ENCODE results near the gene DCLK1.
"Not testable (repeated sequence)": the region's sequence is repeated elsewhere in the genome, so short reads cannot be mapped to it uniquely, and the experiment has no call there.

DCLK1 gene

DNA sequence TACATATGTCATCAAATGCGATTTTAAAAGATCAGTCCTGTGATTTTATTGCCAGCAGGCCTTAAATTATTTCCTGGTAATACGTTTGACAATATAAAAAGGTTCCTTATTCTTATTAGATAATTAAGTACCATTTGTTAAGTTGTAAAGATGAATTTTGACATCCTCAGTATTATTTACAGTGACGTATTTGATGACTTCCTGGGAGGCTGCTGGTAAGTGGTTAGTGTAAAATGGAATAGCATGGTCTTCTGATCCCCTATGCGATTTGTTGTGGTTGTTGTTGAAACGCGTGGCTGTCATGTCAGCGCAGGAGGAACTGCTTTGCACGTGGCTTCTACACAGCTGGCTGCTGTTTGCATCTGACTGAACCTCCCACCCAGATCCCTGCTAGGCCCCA lies 99.7 kb downstream of the DCLK1 start:
- no peak for DNase-seq

DNA sequence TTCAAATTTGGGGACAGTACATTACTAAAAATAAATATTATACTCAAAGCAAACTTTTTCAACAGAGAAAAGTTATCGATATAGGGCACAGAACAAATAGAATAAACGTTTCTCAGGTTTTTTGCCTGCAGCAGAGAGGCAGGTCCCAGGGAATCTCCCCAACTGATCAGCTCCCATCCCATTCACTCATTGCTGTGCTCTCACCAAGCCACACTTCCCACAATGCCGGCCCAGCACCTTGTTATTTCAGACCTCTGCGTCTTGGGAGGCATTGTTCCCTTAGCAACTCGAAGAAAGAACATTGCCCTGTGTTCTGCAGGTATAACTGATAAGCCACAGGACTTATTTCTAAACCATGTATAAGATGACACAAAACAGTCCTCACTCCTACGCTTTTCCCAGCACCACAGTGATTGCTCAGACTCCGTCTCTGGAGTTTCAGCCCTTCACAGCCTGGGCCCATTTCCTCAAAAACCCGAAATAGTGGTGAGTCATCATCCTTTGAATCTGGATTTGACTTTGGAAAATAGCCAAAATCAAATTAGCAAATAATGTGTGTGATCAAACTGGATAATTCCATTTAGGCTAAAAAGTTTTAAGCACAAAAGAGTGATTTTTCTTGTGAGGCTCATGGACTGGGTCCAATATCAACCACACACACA lies 100.4 kb downstream of the DCLK1 start:
- DNase-seq, result no peak

DNA sequence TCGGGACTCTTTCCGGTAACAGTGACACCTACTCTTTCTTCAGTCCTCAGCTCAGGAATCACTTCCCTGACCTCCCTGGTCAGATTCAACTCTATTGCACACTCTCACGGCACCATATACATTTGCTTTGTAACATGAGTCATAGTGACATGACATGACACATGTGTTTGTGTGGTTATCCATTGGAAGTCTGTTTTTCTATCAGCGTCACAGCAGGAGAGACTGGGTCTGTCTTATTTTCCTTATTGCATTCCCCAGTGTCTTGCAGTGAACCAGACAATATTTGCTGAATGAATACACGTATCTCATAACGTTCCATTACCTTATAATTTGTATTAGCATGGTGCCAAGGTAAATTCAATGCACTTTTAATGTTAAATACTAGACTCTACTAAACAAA lies 102.0 kb downstream of the DCLK1 start:
- no peak for DNase-seq

DNA sequence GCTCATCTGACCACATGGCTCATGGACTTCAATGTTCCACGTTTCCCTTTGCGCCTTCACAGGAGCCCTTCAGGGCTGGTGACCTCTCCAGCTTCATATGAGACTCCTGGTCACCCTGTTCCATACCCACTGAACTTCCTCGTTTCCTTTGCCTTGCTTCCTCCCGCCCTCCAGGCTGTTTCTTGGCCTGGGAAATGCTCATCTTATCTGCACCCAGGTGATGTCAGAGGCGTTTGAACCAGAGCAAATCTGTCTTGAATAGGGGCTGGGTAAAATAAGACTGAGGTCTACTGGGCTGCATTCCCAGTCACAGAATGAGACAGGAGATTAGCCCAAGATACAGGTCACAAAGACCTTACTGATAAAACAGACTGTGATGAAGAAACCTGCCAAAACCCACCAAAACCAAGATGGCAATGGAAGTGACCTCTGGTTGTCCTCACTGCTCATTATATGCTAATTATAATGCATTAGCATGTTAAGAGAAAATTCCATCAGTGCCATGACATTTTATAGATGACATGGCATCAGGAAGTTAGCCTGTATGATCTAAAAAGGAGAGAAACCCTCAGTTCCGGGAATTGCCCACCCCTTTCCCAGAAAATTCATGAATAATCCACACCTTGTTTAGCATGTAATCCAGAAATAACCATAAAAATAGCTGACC lies 102.7 kb downstream of the DCLK1 start:
- no peak for DNase-seq

DNA sequence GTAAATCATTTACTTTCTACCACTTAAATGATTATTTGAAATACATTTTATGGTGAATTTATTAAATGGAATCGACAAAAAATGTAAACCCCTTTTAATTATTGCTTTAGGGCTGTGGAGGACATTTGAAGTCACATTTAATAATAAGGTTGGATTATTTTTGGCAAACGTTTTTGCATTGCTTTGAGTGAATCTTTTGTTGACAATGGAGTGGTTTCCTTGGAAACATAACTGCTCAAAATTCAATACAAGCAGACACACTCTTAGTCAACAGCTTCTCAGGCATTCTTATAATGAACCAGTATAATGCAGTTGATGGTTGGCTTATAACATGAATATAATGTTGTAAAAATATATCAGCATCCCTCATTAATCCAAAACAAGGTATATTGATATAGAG lies 104.7 kb downstream of the DCLK1 start:
- DNase-seq, result no peak

DNA sequence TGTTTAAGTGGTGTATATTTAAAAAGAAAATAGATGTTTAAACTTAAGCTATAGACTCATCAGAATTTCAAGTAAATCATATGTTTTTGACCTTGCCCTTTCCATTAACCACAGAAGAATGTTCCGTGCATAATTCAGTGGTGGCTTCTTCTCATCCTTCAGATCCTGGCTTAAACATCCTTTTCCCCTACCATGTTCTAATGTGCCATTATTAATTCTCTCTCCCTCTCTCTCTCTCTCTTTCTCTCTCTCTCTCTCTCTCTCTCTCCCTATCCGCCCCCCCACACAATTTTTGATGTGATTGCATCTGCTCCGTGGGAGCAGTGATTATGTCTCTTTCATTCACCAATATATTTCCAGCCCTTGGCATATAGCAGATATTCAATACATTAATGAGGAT lies 116.4 kb downstream of the DCLK1 start:
- DNase-seq, result no peak

DNA sequence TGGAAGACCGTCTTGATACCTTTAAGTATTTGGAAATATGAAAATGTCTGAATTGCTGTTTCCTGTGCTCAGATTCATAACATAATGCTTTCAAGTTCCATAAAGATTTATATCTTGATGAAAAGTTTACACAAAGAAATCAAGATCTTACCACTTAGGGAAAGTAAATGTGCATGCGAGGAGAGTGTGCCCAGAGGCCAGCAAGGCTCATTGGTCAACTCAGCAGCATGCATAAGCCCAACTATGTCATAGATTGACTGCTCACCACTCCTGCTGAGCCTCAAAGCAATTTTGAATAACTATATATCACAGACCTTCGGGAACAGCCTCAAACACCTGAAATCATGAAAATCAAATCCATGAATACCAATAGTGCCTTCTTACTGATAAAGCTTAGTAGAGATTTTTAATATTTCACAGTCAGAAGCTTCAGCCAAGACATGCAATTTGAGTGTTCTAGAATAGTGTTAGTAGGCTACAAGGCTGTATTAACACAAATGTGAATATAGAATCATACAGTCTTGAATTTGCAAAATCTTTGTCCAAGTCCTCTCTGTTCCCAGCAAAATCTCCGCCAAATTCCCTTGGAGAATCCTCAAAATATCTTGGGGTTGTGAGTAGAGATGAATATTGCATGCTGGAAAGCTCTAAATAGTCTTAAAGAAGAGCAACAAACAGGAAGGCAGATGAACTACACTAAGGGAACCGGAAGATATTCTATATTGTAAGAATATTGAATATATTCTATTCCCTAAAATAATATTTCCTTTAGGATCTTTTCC lies 124.1 kb downstream of the DCLK1 start:
- DNase-seq, result no peak

DNA sequence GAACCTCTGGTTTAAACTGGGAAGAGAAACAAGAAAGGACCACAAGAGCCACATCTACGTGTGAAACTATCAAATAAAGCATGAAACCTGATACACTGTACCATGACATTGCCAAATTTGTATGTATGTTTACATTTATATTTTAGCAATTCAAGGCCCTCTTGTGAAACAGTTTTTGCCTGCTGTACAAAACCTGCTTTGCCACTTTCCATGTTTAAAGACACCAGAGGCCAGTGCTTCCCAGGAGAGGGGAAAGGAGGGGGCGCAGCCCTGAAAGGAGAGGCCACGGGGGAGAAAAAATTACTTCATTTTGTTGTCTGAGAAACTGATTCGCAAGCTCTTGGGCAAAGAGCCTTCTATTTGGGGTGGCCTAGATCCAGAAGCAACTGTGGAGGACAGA lies 124.8 kb downstream of the DCLK1 start:
- DNase-seq, result no peak

DNA sequence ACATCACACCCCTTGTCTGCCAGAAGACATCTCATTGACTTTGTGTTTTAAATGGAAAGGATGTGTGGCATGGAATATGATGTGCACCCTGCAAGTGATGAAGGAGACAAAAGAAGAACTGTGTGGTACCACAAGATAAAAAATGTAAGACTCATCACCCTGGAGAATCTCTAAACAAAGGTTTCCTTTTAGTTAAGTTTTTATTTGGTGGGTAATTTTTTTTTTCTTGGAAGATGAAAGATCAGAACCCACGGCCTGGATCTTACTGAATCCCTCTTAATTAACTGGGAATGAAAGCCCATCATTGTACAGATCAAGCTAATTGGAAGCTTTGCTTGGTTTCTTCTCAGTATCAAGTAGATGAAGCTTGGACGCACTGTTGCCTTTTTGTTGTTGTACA lies 129.6 kb downstream of the DCLK1 start:
- DNase-seq, result no peak

DNA sequence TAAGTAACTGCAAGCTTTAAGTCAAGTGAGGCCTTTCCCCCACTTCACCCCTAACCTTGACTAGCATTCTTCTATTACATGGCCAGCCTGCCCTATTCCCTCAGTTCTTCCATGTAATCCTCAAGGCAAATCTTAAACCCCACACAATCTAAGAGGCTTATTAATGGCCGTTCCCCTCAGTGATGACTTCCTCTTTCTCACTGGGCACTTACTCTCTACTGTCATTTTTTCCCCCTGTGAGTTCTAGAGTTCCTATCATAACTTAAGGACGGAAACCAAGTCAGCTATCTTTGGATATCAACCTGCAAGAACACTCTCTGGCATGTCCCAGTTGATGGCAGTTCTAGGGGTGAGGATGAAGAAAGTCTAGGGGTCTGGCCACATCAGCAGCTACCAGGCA lies 131.2 kb downstream of the DCLK1 start:
- DNase-seq, result no peak

DNA sequence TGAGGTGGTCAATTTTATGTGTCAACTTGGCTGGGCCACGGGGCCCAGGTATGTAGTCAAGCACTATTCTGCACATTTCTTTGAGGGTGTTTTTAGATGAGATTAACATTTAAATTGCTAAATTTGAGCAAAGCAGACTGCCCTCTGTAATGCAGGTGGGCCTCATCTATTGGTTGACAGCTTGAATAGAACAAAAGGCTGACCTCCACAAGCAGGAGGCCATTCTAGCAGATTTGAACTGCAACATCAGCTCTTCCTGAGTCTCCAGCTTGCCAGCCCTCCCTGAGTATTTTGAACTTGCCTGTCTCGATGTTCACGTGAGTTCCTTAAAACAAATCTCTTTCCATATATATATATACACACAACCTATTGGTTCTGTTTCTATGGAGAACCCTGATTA lies 134.8 kb downstream of the DCLK1 start:
- no peak for DNase-seq

DNA sequence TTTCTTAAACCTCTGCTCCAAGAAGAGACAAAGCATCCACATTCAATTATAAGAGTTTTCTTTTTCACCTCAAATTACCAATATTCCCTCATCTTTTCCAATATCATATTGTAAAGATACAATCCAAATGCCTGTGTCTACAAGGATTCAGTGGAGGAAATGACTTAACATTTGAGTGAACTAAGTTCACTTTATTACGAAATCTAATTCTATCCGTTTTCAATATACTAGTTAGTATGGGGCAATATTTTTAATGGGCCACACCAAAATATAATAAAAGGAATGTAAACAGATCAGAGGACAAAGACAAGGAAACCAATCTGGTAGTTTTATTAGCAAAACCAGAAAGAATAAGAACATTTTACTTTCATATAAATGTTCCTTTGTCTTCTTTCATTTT lies 136.0 kb downstream of the DCLK1 start:
- no peak for DNase-seq

DNA sequence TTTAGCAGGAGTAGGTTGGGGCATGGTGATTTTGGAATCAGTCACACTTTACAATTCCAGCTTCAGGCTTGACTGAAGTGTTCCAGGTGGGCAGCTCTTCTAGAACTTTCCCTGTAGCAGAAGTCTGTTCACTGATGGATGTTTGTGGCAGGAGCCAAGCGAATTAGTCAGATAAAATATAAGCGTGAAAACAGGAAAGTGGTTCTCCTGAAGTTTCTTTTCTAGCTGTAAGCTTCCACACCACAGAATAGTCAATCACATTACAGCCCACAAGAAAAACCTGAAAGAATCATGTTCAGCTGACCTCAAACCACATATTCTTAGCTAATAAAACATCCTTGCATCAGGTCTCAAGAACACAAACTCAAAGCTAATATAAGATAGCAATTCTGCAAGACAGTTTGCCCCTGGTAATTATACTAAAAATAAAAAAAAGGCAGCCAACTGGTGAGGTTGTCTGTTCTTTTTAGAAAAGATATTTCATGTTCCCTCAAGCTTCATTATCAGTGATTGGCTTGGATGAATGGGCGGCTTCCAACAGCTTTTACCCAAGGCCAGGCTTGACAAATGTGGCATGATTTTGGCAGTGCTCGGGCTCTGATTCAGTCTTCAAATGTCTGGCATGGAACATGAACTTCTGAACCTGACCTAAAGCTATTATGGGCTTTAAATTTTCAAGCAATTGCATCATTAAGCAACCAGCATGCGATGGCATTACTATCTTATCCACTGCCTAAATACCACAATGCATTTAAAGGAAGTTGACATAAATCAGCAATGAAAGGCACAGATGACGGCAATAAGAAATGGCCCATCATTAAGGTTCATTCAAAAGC lies 136.8 kb downstream of the DCLK1 start:
- DNase-seq, result no peak

DNA sequence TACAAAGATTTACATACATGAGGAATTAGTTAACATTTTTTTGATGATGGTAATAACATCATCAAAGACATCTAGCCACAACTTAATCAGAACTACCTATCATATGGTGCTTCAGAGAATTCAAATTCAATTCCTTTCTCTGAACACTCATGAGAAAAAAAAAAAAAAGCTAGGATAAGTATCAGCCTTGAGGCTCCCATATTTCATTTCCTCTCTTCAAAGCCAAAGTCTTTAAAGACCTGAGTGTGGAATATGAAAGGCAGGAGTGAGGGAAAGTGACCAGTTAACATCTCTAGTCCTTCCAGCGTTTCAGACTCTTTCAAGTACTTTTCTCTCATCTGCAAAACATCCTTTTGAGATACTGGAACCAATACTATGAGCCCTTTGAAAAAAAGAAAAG lies 137.5 kb downstream of the DCLK1 start:
- DNase-seq, result no peak

DNA sequence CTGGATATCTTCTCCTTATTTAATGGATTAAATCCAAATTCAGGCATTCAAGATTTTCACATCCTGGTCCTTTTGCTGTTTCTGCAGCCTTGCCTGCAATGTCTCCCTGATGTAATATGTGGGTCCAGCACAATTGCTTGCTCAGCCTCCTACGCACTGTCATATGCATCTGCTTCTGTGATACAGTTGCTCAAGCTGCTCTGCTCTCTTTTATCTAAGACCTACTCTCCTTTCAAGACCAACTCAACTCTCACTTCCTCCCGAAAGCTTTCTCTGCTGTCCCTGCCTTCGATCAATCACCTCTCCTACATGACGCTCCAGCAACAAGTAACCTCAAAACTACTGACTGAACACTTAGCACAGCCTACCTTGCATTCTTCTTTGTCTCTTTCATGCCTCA lies 138.2 kb downstream of the DCLK1 start:
- DNase-seq, result no peak

DNA sequence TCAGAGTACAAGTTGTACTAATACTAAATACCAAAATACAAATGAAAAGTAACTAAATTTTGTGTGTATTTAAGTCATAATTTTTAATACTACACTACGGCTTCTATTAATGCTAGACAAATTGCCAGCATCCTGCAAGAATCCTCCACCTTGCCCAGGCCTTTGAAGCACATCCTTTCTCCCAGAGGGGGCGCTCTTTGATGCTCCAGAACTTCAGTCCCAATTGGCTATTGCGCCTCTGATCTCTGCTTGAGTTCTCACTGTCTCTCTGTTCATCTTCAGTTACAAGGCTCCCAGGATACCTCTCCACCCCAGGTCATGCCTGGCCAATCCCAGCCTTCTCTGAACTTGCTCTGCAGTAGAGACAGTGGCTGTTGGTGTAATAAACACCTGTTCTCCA lies 141.0 kb downstream of the DCLK1 start:
- no peak for DNase-seq

DNA sequence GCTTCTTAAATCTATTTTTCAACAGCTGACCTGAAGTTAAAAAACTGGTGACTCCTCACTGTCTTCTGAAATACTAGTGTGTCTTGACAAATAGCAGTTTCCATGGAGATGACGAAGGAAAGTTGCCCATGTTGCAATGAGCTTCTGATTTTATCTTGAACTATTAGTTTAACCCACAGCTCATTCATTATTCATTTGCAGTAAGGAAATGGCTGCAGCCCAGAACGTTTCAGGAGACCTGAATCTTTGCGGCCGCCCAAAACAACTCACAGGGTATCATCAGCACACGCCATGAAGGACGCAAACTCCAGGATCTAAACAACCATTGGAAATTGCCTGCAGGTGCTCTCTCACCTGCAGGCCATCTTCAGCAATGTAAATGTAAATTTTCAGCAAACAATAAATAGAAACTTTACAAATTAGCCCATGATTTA lies 142.5 kb downstream of the DCLK1 start:
- DNase-seq, result peak; percentile 4

DNA sequence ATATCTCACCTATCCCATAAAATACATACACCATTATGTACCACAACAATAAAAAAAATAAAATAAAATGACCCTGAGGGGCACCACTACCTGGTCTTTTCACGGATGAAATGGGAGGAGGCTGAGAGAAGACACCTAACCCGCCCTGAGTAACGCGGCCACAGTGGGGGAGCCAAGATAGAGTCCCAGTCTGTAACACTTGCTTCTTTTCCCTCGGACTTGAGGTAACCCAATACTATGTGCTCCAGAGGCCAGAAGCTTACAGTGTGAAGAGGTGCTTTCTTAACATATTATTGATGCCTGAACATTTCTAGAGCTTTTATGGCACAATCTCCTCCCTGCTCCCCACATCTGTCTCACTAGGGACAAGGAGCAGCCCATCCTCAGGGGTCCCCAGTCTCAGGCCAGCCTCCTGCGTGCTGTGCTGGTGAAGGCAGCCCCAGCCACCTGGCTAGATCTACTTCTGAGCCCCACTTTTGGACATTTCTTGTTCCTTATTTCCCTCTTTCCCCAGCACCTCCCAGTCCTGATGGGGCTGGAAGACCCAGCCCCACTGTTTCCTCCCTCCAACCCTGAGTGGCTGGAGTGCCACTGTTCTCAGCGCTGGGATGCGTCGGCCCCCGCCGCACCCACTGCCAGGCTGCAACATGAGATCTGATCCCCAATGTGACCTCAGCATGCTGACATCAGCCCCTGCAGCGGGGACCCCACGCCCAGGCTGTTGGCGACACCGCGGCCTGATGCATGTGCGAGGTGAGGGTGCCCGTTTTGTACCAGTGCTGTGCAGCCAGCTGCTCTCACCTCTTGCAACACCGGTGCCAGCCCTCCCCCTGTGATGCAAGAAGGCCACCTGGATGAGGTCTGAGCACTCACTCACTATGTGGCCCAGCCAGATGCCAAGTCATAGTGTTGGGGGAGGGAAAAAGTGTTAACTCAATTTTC lies 143.3 kb downstream of the DCLK1 start:
- DNase-seq, result no peak

DNA sequence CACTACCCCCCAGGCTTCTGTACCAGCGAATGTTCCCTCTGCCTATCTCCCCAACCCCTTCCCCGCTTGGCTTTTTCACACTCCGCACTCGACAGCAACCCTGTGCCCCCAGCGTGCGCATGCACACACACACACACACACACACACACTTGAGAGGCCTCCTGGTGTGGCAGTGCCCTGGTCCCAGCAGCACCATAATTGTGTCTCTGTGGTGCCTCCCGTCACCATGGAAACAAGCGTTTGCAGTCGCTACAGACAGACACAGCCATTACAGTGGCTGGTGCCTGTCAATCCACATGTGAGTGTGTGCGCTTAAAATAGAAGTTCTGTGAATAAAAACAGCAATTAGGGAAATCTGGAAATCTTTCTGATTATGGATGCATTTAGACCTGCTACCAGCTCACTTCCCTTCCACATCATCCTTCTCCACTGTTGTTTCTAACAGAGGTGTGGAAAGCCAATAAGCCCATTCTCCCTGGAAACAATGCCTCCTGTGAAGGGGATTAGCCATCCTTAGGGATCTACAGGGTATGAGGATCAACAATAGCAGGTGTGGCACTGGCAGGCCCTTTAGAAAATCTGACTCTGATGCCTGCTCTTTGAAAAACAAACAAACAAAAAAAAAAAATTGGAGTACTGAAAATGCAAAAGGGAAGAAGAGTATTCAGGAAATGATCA lies 146.3 kb downstream of the DCLK1 start:
- no peak for DNase-seq

DNA sequence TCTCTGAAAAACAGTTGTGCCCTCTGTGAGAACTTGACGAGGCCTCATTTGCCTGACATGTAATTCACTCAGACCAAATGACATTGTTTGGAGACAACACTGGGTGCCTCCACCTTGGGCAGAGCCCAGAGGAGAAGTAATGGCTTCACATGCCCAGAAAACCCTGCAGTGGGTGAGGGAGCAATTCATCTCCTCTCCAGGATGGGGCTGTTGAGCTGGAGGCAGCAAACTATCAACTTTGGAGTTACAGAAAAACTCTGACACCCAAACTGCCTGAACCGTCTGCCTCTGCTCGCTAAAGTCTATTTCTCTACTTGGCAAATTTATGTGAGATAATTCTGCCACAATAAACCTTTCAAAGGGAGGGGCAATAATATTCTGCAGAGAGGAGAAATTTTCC lies 146.9 kb downstream of the DCLK1 start:
- no peak for DNase-seq

DNA sequence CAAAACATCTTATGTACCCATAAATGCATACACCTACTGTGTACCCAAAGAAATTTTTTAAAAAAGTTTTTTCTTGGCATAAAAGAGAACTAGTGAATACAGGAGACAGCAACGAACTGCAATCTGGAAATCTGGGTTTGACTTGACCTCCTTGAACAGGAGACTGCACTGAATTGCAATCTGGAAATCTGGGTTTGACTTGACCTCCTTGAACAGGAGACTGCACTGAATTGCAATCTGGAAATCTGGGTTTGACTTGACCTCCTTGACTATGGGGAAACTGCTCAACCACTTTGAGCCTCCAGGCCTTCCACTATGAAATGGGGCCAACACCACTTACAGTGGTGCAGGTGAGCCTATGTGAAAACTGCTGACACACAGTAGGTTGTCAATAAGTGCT lies 147.5 kb downstream of the DCLK1 start:
- DNase-seq, result not testable (repeated sequence)

DNA sequence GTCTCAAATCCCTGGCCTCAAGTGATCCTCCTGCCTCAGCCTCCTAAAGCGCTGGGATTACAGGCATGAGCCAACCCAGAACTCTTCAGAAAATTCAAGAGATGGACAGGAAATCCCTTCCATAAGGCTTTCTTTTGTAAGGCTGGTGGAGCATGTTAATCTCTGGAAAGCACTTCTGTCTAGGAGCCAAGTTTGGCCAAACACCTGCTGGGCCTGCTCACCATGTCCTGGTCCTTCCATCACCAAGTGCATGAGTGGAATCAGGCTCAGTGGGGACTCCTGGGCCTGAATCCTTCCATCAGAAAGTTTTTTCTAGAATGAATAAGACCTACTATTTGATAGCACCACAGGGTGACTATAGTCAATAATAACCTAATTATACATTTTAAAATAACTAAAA lies 148.0 kb downstream of the DCLK1 start:
- DNase-seq, result no peak
